ENCODE results near the gene CDSN.
A peak's percentile ranks its signal among the peaks of the same experiment; 100 is the strongest.

CDSN gene

GRCh38 chr6:31114970-31115849 lies 5.0 kb downstream of the CDSN start:
- H3K4me3 ChIP-seq (ENCODE audit: low read length), result no peak overlapping the region
- TF ChIP-seq CTCF (conservative IDR thresholded peaks at IDR 0.05; ENCODE audit: low read depth, low read length), result peak; percentile 29
- no peak for DNase-seq (ENCODE audit: low read depth)

GRCh38 chr6:31114541-31114878 lies 5.7 kb downstream of the CDSN start, which contains the start of gene PSORS1C1:
Gene PSORS1C1 (plus strand): TSS chr6:31114800. CDS start chr6:31129633, 14,833 bp downstream.
- H3K4me3 ChIP-seq (ENCODE audit: low read length), result no peak within 1 kb of the TSS
- DNase-seq (ENCODE audit: low read depth), result peak; percentile 75
- no peak for TF ChIP-seq CTCF (conservative IDR thresholded peaks at IDR 0.05; ENCODE audit: low read depth, low read length)

GRCh38 chr6:31113861-31114540 lies 6.2 kb downstream of the CDSN start:
- TF ChIP-seq CTCF (conservative IDR thresholded peaks at IDR 0.05; ENCODE audit: low read depth, low read length), result no peak
- DNase-seq (ENCODE audit: low read depth), result no peak
- no peak overlapping the region for H3K4me3 ChIP-seq (ENCODE audit: low read length)

DNA sequence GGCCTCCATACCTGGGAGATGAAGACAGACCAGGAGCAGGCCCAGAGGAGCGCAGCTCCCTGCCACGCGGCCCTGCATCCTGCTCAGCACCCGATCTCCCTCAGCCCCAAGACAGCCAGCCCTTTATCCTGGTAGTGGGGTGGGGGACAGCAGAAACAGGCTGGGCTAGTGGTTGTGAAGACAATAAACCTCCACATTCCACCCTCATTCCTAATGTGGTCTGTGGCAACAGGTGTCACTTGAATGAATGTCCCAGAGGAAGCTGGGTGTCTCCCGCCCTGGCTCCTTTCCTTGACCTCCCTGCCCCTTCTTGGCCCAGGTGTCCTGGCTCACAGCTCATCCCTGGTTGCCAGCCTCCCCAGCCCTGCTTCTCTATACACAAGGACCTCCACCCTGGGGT lies 7.8 kb downstream of the CDSN start, which contains the start of gene C6orf15:
Gene C6orf15 (minus strand): TSS at position 98 of the 400 bp plus-strand sequence. CDS start 20 bp downstream, at position 78.
- TF ChIP-seq CTCF (conservative IDR thresholded peaks at IDR 0.05; ENCODE audit: low read depth, low read length), result no peak
- DNase-seq (ENCODE audit: low read depth), result no peak
- H3K4me3 ChIP-seq (ENCODE audit: low read length), result no peak within 1 kb of the TSS

- TF ChIP-seq CTCF (conservative IDR thresholded peaks at IDR 0.05; ENCODE audit: low read depth, low read length), result no peak
- no peak for DNase-seq (ENCODE audit: low read depth)
- no peak overlapping the region for H3K4me3 ChIP-seq (ENCODE audit: low read length)
Observed at GRCh38 chr6:31111712-31112111, 8.5 kb downstream of the CDSN start.

GRCh38 chr6:31110825-31111582 lies 9.2 kb downstream of the CDSN start:
- H3K4me3 ChIP-seq (ENCODE audit: low read length), result no peak overlapping the region
- no peak for TF ChIP-seq CTCF (conservative IDR thresholded peaks at IDR 0.05; ENCODE audit: low read depth, low read length)
- DNase-seq (ENCODE audit: low read depth), result no peak

All from retinal pigment epithelial cell (primary cell).